HG03280 (cell line): ENCODE measurements around the gene LHFPL6.

Experiments used
- ATAC-seq: cut with Tn5 transposase; IDR thresholded peaks from one replicate; pipeline ENCODE4 v1.9.1; 2021; ENCODE audit warnings: mild to moderate bottlenecking, moderate library complexity; ENCODE audit not compliant: unreplicated experiment

The LHFPL6 gene

DNA sequence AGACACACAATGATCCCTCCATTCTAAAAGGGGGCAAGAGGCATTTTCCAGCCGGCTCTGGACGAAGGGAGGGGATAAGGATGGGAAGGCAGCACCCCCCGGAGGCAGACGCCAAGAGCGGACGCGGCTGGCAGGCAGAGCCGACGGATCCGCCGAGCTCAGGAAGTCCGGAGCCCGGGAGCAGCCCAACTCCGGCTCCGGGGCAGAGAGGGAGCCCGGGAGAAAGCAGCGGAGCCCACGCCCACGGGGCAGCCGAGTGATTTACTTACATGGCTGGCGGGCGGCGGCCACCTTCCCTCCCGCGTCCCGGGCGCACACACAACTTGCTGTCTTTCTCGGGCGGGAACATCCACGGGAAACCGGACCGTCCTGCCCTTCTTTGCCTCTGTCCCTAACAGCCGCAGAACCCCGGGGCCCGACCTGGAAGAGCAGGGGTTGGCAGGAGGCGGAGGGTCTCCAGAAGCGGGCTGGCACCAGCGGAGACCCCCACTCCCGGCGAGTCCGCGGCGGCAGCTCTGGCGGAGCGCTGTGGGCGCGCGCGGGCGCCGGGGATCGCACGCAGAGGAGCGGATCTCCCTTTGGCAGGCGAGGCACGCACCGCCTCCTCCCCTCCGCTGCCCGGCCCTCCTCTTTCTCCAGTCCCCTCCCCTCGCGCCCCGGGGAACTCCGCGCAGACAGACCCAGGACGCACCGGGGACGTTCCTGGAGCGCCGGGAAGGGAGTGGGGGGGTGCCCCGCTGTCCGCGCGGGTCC is at the start of gene LHFPL6:
TSS of gene LHFPL6 (minus strand) at position 580 of the 753 bp plus-strand sequence.
- ATAC-seq = peak; percentile 86

DNA sequence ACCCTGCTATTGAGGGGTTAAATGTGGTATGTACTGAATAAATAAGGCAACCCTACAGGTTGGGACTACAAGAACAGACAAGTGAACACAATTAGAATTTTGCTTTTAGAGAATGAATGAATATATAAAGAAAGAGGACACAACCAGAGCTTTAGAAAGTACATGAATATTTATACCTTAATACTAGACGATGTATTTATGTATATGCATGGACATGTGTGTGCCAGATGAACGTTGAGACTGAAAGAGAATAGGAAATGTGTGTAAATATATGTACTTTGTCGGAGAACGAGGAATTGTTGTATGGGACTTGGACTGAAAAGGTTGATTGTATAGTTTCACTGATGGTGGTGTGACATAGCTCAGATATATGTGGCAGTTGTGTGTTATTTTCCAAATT is 43.1 kb upstream of the LHFPL6 start:
- no peak for ATAC-seq

GRCh38 chr13:39641645-39642044 is 38.7 kb upstream of the LHFPL6 start:
- ATAC-seq = no peak

DNA sequence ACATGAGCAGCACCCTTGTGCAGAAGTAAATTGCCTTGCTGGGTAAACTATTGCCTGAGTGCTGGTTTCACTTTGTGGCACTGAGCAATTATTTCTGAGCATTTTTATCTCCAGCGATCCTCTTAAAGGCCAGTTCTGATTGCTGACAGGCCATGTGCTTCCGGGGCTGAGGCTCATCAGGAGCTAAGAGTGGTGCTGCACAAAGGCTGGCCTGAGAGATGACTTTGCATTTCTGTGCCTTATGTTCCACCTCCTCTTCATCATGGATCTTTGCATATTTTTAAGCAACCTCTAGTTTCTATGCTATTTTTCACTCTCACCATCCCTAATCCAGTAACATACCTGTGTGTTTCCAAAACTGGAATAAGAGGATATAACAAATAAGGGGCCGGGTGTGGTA is 34.9 kb upstream of the LHFPL6 start:
- no peak for ATAC-seq

DNA sequence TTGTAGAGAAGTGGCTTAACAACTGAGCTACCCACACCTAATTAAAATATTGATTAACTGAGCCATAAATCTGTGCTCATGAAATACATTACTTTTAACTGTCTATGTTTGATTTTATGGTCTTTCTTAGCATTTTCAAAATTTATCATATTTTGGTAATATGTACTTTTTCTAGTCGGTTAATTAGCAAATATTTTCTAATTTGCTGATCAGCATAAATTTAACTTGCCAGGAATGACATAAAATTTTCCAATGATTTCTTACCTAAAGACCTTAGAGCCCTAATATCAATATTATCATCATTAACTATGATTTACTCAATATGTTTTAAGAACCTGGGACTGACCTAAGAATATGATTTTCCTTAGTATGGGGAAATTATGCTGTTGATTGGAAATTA is 32.6 kb upstream of the LHFPL6 start:
- ATAC-seq = no peak

- ATAC-seq = no peak
Measured at GRCh38 chr13:39632994-39633393, 30.0 kb upstream of the LHFPL6 start.

DNA sequence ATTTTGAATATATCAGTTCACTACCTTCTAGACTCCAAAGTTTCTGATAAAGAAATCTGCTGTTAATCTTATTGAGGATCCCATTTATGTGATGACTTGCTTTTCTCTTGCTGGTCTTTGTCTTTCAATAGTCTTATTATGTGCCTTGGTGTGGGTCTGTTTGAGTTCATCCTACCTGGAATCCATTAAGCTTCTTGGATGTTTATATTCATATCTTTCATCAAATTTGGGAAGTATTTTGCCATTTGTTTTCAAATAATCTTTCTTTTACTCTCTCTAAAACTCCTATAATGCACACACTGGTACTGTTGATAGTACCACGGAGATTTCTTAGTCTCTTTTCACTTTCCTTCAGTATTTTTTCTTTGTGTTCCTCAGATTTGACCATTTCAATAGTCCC is 28.3 kb upstream of the LHFPL6 start:
- no peak for ATAC-seq

- ATAC-seq = no peak
Measured at GRCh38 chr13:39623466-39623865, 20.5 kb upstream of the LHFPL6 start.

- ATAC-seq = no peak
Measured at GRCh38 chr13:39618561-39618960, 15.6 kb upstream of the LHFPL6 start.

DNA sequence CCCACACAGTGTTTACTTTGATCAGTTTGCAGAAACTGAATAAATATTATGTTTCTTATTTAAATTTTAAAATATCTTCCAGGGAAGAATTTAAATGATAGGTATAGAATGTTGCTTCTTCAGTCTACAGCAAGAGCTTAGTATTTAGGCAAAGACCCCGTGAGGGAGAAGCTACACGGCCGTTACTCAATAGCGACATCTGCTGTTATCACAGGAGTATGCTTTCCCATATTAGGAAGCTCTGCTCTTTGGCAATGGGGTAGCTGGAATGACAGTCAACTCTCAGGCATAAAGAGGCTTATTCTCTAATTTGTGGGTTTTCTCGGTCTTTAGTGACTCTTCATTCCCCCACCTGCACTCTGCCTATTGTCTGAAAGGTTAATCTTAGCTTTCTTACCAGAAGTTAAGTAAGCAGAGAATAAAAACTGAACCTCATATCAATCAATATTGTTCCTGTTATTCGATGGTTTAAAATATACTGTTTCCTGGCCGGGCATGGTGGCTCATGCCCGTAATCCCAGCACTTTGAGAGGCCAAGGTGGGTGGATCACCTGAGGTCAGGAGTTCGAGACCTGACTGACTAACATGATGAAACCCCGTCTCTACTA is 13.2 kb upstream of the LHFPL6 start:
- peak; percentile 71 for ATAC-seq

DNA sequence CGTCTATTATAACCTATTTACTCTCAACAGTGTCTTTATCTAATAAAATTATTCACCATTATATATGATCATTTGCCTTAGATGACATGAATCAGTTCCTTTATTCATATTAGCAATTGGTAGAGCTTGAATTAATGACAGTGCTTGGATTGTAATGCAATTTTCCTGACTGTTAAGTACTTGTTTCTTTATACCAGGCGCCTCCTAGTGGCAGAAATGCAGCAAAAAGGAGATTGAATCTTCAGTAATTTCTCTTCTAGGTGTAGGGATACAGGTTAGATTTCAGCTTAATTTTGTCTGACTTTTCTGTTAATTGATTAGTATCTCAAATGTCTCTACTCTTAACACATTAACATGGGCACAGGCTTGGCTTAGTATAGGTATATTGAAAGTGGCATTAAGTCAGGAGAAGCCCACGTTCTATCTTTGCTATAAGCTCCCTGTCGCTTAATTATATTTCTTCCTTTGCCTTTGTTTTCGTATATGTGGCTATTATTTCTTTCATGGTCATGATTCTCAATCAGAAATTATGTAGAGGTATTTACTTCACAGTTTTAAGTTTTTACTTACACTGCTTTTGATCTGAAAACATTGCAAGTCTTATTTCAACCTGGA is 9.1 kb upstream of the LHFPL6 start:
- no peak for ATAC-seq

DNA sequence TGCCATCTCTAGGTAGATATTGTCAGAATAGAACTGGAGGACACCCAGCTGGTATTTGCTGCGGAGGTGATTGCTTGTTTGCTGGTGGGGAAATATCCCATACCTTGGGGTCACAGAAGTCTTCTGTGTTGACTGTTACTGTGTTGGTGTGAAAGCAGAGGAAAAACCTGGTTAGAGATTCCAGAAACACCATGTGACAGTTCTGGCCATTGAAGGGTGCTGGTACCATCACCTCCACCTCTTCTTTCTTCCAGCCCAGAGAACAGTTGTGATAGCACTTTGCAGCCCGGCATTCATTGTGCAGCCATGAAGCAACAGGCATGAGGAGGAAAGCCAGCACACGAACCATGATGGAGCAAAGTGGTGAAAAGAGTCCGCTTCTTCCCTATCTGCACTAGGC is 4.9 kb upstream of the LHFPL6 start:
- ATAC-seq = no peak

- ATAC-seq = no peak
Measured at GRCh38 chr13:39605677-39606320, 2.8 kb upstream of the LHFPL6 start.

DNA sequence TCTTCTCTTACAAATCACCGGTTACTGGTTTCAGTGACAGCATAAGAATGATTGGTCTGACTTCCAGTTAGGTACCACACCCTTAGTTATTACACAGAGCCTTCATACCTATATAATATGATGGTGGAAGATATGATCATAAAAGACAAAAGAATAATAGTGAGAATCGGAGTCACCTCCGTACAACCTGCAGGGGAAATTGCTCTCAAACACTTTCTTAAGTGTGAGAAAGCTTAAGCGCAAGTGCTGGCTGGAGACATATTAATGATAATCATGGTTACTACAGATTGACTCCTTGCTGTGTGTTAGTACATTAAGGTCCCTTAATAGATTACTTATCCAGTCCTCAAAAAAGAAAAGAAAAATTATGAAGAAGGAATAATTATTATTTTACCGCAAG is 1.8 kb upstream of the LHFPL6 start:
- no peak for ATAC-seq

DNA sequence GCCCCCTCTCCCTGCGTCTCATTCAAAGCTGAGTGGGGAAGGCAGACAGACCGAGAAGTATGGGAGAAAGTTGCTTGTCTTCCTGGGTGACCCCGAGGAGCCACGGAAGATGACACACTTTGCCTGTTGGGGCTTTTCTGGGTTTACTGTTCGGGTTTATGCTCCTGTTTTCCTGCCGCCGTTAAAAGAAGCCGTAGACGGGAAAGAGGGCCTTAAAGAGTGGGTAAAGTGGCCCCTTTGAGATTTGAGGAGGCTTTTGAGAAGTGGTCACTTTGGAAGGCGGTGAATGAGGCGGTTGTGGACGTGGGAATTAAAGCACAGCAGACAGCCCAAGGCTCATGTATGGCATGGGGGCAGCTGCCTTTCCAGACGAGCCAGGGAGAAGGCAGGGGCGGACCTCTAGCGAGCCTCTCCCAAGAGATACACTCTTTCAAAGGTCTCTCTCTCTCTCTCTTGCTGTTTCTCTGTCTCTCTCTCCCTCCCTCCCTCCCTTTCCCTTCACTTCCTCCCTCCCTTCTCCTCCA is 493 bp upstream of the LHFPL6 start:
- no peak for ATAC-seq

- peak; percentile 5 for ATAC-seq
Measured at GRCh38 chr13:39602277-39602613, 748 bp downstream of the LHFPL6 start.

GRCh38 chr13:39601636-39602035 is 1.4 kb downstream of the LHFPL6 start:
- no peak for ATAC-seq

DNA sequence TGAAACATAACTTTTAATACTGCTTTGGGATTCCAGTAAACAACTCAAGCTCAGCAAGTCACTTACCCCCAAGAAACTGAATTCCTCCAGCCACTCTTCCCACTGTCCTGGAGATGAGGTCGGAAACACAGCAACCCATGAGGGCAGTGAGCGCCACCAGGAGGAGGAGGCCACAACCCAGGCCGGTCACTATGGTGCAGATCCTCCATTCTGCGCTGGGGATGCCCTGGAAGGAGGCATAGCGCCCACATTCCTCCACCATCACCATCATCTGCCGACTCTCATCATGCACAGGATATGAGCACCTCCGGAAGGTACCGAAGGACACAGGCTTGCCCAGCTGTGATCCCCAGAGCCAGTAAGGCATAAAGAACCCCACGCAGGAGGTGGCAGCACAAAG is 2.2 kb downstream of the LHFPL6 start:
- ATAC-seq = no peak

DNA sequence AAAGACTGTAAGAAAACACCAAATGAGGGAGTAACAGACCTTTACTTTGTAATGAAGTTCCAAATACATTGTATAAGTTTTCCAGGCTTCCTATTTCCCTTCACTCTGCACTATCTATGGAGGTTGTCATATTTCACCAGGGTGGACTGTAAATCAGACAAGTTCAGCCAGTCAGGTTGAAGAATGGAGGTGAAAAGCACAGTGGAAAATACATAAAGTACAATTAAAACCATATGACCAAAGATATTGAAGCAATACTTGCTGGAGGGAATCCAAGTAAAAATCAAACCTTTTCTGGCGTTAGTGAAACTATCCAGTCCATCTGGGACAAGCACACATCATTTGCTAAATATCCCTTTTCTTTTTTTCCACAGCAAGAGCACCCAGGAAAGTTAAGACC is 3.2 kb downstream of the LHFPL6 start:
- ATAC-seq = no peak

DNA sequence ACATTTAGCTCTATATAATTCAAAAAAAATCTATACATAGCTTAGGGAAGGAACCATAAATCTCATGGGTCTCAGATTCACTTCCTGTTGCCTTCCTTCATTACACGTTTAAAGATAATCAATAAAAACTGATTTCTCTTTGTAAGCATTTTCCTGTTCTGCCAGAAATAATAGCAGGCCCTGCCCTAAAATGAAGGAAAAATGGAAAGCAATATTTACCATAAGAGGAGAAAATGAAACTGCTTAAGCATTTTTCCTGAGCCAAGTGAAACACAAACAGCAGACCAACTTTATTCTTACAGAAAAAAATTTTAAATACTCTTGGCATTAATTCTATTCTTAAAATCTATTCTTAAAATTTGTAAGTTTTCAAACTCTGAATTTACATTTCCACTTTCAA is 4.0 kb downstream of the LHFPL6 start:
- ATAC-seq = no peak

- ATAC-seq = no peak
Measured at GRCh38 chr13:39597838-39598237, 5.2 kb downstream of the LHFPL6 start.

GRCh38 chr13:39596685-39597084 is 6.3 kb downstream of the LHFPL6 start:
- no peak for ATAC-seq
